Right atrium auricular region (tissue), 2 donors: Measurements from ENCODE around the gene CHRNE. TPM values are rescaled to one million over a fixed set of nuclear protein-coding genes. Genes with fewer than 3 reads are reported as not detected.

Experiments used
- DNase-seq: peaks from one replicate; pipeline ENCODE4 v3.0.0-alpha.2; 2019; ENCODE audit warnings: low spot score
- H3K27ac ChIP-seq, 2 donors: fragments of 200-600 bp; sonication (generic); 1 replicate in 1 of 2; 2 replicates in 1 of 2; pipeline ENCODE4 v1.5.1; 2016 to 2019
- H3K27me3 ChIP-seq, 2 donors: fragments of 200-600 bp; sonication (generic); one replicate each; pipeline versions ENCODE4 v1.5.1 to v1.6.0; 2017 to 2019
- H3K36me3 ChIP-seq: fragments of 200-600 bp; sonication (generic); one replicate; pipeline ENCODE4 v1.5.1; 2016
- H3K4me1 ChIP-seq, 2 donors: fragments of 200-600 bp; sonication (generic); one replicate each; pipeline versions ENCODE4 v1.5.1 to v1.6.0; 2017 to 2019
- H3K4me3 ChIP-seq, 2 donors: fragments of 200-600 bp; sonication (generic); 1 replicate in 1 of 2; 2 replicates in 1 of 2; pipeline ENCODE4 v1.5.1; 2017 to 2019; ENCODE audit warnings: mild to moderate bottlenecking in 1 of 2, moderate library complexity in 1 of 2
- H3K9me3 ChIP-seq, 2 donors: fragments of 200-600 bp; sonication (generic); one replicate each; pipeline ENCODE4 v1.5.1; 2019
- total RNA-seq, 2 donors: library from RNA; depleted of rRNA; stranded (reverse); fragments of >200 nt; gene quantifications; one replicate each; pipeline ENCODE4 v1.1.0, GENCODE V29; 2016
- TF ChIP-seq, protein P1 (sequence below), 2 donors: fragments of 200-600 bp; sonication (generic); IDR thresholded peaks; one replicate each; pipeline ENCODE4 v1.5.1; 2019; ENCODE audit warnings: antibody characterized with exemption in 2 of 2

CHRNE gene
- total RNA-seq, 2 donors from 2014 or later = 49.3 to 167 TPM

DNA sequence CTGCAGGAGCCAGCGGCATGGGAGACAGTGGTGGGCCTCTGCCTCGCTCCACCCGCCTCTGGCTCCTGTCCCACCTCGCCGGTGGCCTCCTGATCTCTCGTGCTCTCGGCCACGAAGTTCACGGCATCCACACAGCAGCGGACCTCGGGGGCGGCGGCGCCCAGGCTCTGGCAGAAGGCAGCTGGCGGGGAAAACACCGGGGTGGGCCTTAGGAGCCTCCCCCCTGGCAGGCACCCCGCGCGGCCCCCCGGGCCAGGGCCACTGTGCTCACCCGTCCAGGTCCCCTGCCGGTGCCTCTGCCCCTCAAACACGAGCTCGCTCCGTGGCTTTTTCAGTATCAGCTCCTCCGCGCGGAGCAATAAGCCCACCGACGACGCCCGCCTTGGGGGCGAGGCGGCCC lies 4.0 kb downstream of the CHRNE start:
- Histone ChIP-seq H3K9me3 (no peaks in the 10 kb centered on the region), H3K27ac (peak overlapping the region; percentile 46 to 82), H3K27me3 (no peaks in the 10 kb centered on the region), H3K36me3 (peaks cover 38% of the 10 kb centered on the region), H3K4me1 (peaks cover 0 to 54% of the 10 kb centered on the region in 2 donors), H3K4me3 (peak overlapping the region; percentile 42 to 53)
- TF ChIP-seq, protein P1, sequence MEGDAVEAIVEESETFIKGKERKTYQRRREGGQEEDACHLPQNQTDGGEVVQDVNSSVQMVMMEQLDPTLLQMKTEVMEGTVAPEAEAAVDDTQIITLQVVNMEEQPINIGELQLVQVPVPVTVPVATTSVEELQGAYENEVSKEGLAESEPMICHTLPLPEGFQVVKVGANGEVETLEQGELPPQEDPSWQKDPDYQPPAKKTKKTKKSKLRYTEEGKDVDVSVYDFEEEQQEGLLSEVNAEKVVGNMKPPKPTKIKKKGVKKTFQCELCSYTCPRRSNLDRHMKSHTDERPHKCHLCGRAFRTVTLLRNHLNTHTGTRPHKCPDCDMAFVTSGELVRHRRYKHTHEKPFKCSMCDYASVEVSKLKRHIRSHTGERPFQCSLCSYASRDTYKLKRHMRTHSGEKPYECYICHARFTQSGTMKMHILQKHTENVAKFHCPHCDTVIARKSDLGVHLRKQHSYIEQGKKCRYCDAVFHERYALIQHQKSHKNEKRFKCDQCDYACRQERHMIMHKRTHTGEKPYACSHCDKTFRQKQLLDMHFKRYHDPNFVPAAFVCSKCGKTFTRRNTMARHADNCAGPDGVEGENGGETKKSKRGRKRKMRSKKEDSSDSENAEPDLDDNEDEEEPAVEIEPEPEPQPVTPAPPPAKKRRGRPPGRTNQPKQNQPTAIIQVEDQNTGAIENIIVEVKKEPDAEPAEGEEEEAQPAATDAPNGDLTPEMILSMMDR (IDR thresholded peaks at IDR 0.05) = no peak
- DNase-seq = no peak

DNA sequence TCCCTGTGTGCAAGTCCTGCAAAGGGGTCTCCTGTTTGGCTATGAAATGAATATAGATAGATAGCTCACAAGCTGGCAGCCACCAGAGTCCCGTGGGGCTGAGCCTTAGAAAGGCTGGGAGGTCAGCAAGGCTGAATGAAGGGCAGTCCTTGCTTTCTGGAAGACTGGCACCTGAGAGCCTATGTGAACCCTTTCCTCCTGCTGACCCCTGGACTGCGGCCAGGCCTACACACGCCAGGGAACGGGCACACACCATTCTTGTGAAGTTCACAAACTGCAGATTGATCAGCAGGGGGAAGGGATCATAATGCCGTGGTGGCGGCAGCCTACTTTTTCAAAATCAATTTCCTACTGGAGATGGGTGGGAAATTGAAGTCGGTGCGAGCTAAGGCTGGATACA lies 4.5 kb downstream of the CHRNE start:
- DNase-seq = no peak
- no peaks in the 10 kb centered on the region for H3K27me3 ChIP-seq
- TF ChIP-seq, protein P1 (IDR thresholded peaks at IDR 0.05) = no peak
- H3K9me3 ChIP-seq = no peaks in the 10 kb centered on the region
- H3K4me1 ChIP-seq = peaks cover 0 to 49% of the 10 kb centered on the region in 2 donors
- peaks cover 43% of the 10 kb centered on the region for H3K36me3 ChIP-seq
- H3K4me3 ChIP-seq = no peak overlapping the region
- H3K27ac ChIP-seq = no peak overlapping the region

DNA sequence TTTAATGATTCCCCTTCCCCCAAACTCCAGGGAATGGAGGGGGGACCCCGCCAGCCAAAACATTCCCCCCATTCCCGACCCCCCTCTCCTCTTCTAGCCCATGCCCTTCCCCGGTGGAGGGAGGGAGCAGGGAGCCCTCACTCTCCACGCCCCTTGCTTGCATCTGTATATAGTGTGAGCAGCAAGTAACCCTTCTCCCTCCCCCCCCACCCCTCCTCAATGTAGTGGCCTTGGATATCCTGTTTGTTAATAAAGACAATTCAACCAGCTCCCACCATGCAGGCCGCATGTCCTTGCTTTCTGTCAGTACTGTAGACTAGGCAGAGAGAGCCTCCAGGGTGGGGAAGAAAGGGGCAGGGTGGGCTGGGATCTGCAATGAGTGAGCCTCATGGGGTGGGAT lies 5.1 kb downstream of the CHRNE start:
- TF ChIP-seq, protein P1 (IDR thresholded peaks at IDR 0.05) = no peak
- no peak overlapping the region for H3K27ac ChIP-seq
- H3K36me3 ChIP-seq = peaks cover 48% of the 10 kb centered on the region
- H3K4me3 ChIP-seq = no peak overlapping the region
- DNase-seq = no peak
- no peaks in the 10 kb centered on the region for H3K9me3 ChIP-seq
- H3K4me1 ChIP-seq = peaks cover 0 to 44% of the 10 kb centered on the region in 2 donors
- no peaks in the 10 kb centered on the region for H3K27me3 ChIP-seq

DNA sequence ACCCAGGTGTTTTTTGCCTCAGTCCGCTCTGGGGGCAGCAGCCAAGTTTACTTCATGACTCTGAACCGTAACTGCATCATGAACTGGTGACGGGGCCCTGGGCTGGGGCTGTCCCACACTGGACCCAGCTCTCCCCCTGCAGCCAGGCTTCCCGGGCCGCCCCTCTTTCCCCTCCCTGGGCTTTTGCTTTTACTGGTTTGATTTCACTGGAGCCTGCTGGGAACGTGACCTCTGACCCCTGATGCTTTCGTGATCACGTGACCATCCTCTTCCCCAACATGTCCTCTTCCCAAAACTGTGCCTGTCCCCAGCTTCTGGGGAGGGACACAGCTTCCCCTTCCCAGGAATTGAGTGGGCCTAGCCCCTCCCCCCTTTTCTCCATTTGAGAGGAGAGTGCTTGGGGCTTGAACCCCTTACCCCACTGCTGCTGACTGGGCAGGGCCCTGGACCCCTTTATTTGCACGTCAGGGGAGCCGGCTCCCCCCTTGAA lies 5.7 kb downstream of the CHRNE start:
- H3K4me3 ChIP-seq = no peak overlapping the region
- H3K4me1 ChIP-seq = peaks cover 0 to 40% of the 10 kb centered on the region in 2 donors
- H3K9me3 ChIP-seq = no peaks in the 10 kb centered on the region
- TF ChIP-seq, protein P1 (IDR thresholded peaks at IDR 0.05) = no peak
- no peaks in the 10 kb centered on the region for H3K27me3 ChIP-seq
- H3K36me3 ChIP-seq = peaks cover 53% of the 10 kb centered on the region
- H3K27ac ChIP-seq = no peak overlapping the region
- no peak for DNase-seq

DNA sequence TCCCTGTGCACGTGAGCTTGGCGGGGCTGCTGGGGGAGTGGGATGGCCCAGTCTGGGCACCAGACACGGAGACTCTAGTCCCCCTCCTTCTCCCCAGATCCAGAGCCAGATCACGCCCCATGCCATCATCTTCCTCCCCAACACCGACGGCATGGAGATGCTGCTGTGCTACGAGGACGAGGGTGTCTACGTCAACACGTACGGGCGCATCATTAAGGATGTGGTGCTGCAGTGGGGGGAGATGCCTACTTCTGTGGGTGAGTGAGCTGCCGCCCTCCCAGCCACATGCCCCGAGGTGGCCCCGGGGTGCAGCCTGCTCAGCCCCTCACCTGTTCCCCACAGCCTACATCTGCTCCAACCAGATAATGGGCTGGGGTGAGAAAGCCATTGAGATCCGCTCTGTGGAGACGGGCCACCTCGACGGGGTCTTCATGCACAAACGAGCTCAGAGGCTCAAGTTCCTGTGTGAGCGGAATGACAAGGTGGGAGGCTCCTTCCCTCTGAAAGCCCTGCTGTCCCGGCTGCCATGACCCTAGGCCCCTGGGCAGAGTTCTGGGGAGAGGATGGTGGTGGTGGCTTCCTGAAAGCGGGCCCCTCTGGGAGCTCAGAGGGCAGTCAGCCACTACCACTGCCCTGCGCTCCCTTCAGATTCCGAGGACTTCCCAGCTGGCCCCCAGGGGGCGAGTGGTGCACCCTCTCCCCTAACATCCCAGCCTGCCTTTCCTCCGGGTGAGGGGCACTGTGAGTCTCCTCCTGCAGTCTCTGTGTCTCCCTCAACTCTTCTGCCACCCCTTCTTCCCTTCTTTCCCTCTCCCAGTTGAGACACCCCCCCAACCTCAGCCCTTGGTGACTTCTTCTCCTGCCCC lies 6.3 kb downstream of the CHRNE start:
- H3K27me3 ChIP-seq = no peaks in the 10 kb centered on the region
- TF ChIP-seq, protein P1 (IDR thresholded peaks at IDR 0.05) = no peak
- peaks cover 0 to 33% of the 10 kb centered on the region in 2 donors for H3K4me1 ChIP-seq
- no peak for DNase-seq
- peaks cover 60% of the 10 kb centered on the region for H3K36me3 ChIP-seq
- H3K4me3 ChIP-seq = no peak overlapping the region
- no peak overlapping the region for H3K27ac ChIP-seq
- H3K9me3 ChIP-seq = no peaks in the 10 kb centered on the region
